Measurements from ENCODE around the gene RNF144A. TPM values are rescaled to one million over a fixed set of nuclear protein-coding genes. Genes with fewer than 3 reads are reported as not detected.

Gene RNF144A
- total and polyA plus RNA-seq, 2 donors (not counting 3 experiments of a cell fraction or from before 2014, with no cell fraction given) = 9.7 to 28.8 TPM

- H3K4me1 ChIP-seq (ENCODE audit: control insufficient read depth, extremely low read depth, insufficient read depth, low read length) = peaks cover 4% of the 10 kb centered on the region
- POLR2A ChIA-PET = no interaction called here
Measured at GRCh38 chr2:7012141-7012764, 95.0 kb downstream of the RNF144A start.

More at GRCh38 chr2:7012141-7012764, 95.0 kb downstream of the RNF144A start:
- Histone ChIP-seq H3K27ac (ENCODE audit: insufficient read depth, low read depth, low read length) (no peak overlapping the region), H3K9ac (replicated peaks; ENCODE audit: extremely low read depth, insufficient read depth, low read length) (no peak overlapping the region), H2AFZ (ENCODE audit: low read depth, low read length) (no peak overlapping the region), H3K79me2 (ENCODE audit: control insufficient read depth, insufficient read depth, low read length) (no peaks in the 10 kb centered on the region), H4K20me1 (replicated peaks; ENCODE audit: control insufficient read depth, extremely low read depth, insufficient read depth, low read length) (no peaks in the 10 kb centered on the region), H3K27me3 (ENCODE audit: control insufficient read depth in 2 of 2, insufficient read depth in 2 of 2, low read length in 2 of 2) (no peaks in the 10 kb centered on the region), H3K36me3 (ENCODE audit: control insufficient read depth in 2 of 2, extremely low read depth in 1 of 2, insufficient read depth in 2 of 2, low read length in 2 of 2) (no peaks in the 10 kb centered on the region), H3K4me3 (replicated peaks in 1 of 3; ENCODE audit: insufficient read depth in 1 of 3, low read depth in 1 of 3, low read length in 3 of 3) (no peak overlapping the region), H3K9me1 (replicated peaks; ENCODE audit: control insufficient read depth, extremely low read depth, insufficient read depth, low read length) (no peaks in the 10 kb centered on the region), H3K9me3 (replicated peaks; ENCODE audit: control insufficient read depth, insufficient read depth, low read length) (no peaks in the 10 kb centered on the region), H3K4me2 (ENCODE audit: insufficient read depth, low read length) (no peak overlapping the region)
- no TSS peak for BruUV-seq (replicated peaks)
- no peak for FAIRE-seq
- no peak for TF ChIP-seq POLR2AphosphoS5 (IDR thresholded peaks at IDR 0.05; ENCODE audit: insufficient read depth, low read depth, low read length)
- no peak for TF ChIP-seq EZH2 (IDR thresholded peaks at IDR 0.05; ENCODE audit: borderline replicate concordance, low read depth, low read length, severe bottlenecking)
- no peak for TF ChIP-seq JUN (IDR thresholded peaks at IDR 0.05; ENCODE audit: borderline replicate concordance, insufficient read depth, insufficient read length, low read depth)
- no peak for TF ChIP-seq POLR2A (IDR thresholded peaks at IDR 0.05; ENCODE audit: low read depth, low read length)
- TF ChIP-seq FOS (IDR thresholded peaks at IDR 0.05; ENCODE audit: borderline replicate concordance, insufficient read depth, low read length) = no peak
- TF ChIP-seq MYC (IDR thresholded peaks at IDR 0.05; ENCODE audit: low read depth, low read length) = no peak
- TF ChIP-seq, protein P1, sequence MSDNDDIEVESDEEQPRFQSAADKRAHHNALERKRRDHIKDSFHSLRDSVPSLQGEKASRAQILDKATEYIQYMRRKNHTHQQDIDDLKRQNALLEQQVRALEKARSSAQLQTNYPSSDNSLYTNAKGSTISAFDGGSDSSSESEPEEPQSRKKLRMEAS (IDR thresholded peaks at IDR 0.05; ENCODE audit: insufficient read depth, insufficient read length) = no peak
- no peak for TF ChIP-seq CTCF (IDR thresholded peaks at IDR 0.05; ENCODE audit: extremely low read depth in 1 of 2, insufficient read depth in 1 of 2, low read depth in 1 of 2, low read length in 2 of 2)
- no peak for TF ChIP-seq GATA2 (IDR thresholded peaks at IDR 0.05; ENCODE audit: insufficient read depth, insufficient read length, low read depth, low read length)
- intact Hi-C loops (cut with micrococcal nuclease) = no loop called here
- dilution Hi-C loops (cut with MboI; ENCODE audit: extremely low pct_ligation_motif_present, low sequenced_read_pairs) = no loop called here
- CTCF ChIA-PET = interaction anchor here (1.1 to 2.5 kb wide), 3 partner anchors 11 to 32 kb away, joined by 4 to 13 read pairs (median 10); no protein-coding TSS in a partner anchor
- no peak for DNase-seq (ENCODE audit: low read depth, low spot score)

Data from endothelial cell of umbilical vein (primary cell).